ENCODE measurements around the gene LEP. TPM values are rescaled to one million over a fixed set of nuclear protein-coding genes. Genes with fewer than 3 reads are reported as not detected.

LEP gene
- total and polyA plus RNA-seq, 2 donors (not counting 1 experiment from before 2014, with no cell fraction given), result not detected

DNA sequence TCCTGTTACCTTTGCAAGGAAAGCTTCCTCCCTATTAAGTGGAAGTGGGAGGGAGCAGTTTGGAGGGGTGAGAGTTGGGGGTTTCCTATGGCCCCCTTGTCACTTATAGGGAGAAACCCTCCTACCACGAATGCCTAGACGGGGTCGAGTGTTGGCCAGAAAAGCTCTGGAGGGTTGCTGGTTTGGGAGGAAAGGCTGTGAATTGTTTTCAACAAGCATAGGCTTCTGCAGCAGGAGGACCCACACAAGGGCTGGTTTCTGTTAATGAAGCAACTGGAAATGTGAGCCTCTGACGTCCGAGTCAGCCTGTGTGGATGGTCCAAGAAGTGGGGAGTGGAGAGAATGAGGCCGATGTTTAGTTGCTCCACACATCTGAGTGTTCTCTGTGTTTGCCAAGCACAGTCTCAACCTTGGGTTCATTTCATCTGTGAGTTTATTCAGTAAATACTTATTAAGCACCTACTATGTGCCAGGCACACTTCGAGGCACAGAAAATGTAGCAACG lies 37.3 kb upstream of the LEP start:
- Histone ChIP-seq H3K4me3 (ENCODE audit: control extremely low read depth in 1 of 5, extremely low read depth in 1 of 5, insufficient read depth in 1 of 5, low read depth in 2 of 5, low read length in 4 of 5) (no peak overlapping the region), H2AFZ (ENCODE audit: insufficient read depth, low read depth, low read length, poor library complexity, severe bottlenecking) (no peak overlapping the region), H3K27ac (ENCODE audit: low read length in 2 of 2) (no peak overlapping the region), H3K4me2 (replicated peaks; ENCODE audit: low read depth, low read length, poor library complexity, severe bottlenecking) (no peak overlapping the region), H4K20me1 (ENCODE audit: control insufficient read depth, insufficient read depth, low read length, poor library complexity, severe bottlenecking) (no peaks in the 10 kb centered on the region), H3K9me3 (ENCODE audit: control extremely low read depth in 1 of 3, control insufficient read depth in 2 of 3, insufficient read depth in 1 of 3, low read length in 2 of 3) (peaks cover 0 to 6% (median 0%) of the 10 kb centered on the region in 3 donors), H3K79me2 (ENCODE audit: control insufficient read depth, insufficient read depth, low read length) (no peaks in the 10 kb centered on the region), H3K9ac (ENCODE audit: low read length) (no peak overlapping the region), H3K27me3 (replicated peaks in 1 of 4; ENCODE audit: control extremely low read depth in 1 of 4, control insufficient read depth in 3 of 4, insufficient read depth in 4 of 4, low read length in 3 of 4) (peaks cover 0 to 37% (median 22%) of the 10 kb centered on the region in 4 experiments), H3K4me1 (ENCODE audit: control insufficient read depth in 2 of 2, insufficient read depth in 2 of 2, low read length in 2 of 2) (peaks cover 16 to 19% of the 10 kb centered on the region in 2 donors), H3K36me3 (replicated peaks in 1 of 2; ENCODE audit: control extremely low read depth in 1 of 2, control insufficient read depth in 1 of 2, extremely low read depth in 1 of 2, insufficient read depth in 2 of 2, low read length in 1 of 2) (no peaks in the 10 kb centered on the region)
- H3K27me3 Mint-ChIP-seq, result peaks cover 53% of the 10 kb centered on the region
- peaks cover 17% of the 10 kb centered on the region for H3K4me1 Mint-ChIP-seq
- DNase-seq (no peak), ATAC-seq (ENCODE audit: low read depth) (no peak)
- H3K27ac Mint-ChIP-seq, result no peak overlapping the region
- no peaks in the 10 kb centered on the region for H3K9me3 Mint-ChIP-seq (ENCODE audit: insufficient read depth)
- TF ChIP-seq CTCF (IDR thresholded peaks at IDR 0.05) (no peak), EZH2 (IDR thresholded peaks at IDR 0.05; ENCODE audit: borderline replicate concordance, insufficient read depth, low read depth, low read length, poor library complexity, severe bottlenecking) (no peak)
- no peak overlapping the region for H3K4me3 Mint-ChIP-seq
- ChIA-PET POLR2A (no interaction called here), CTCF (interaction anchor here (1.2 to 11.6 kb wide), 2 partner anchors 68 to 496 kb away, joined by 4 to 456 read pairs; no protein-coding TSS in a partner anchor)
- 82% methylated on average over 6 of the region's 8 CpGs for WGBS (ENCODE audit: insufficient coverage)
- intact Hi-C loops (cut with micrococcal nuclease), result no loop called here

DNA sequence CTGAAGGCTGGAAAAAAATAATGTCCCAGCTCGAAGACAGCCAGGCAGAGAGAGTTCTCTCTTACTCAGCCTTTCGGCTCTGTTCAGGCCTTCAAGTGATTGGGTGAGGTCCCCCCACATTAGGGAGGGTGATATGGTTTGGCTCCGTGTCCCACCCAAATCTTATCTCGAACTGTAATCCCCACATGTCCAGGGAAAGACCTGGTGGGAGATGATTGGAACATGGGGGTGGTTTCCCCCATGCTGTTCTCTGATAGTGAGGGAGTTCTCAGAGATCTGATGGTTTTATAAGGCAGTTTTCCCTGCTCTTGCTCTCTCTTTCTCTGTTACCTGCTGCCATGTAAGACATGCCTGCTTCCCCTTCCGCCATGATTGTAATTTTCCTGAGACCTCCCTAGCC lies 36.6 kb upstream of the LEP start:
- POLR2A ChIA-PET, result no interaction called here

More for the DNA sequence above, 36.6 kb upstream of the LEP start:
- H3K27ac ChIP-seq (ENCODE audit: low read length in 2 of 2), result no peak overlapping the region
- Mint-ChIP-seq H3K27ac (no peak overlapping the region), H3K9me3 (ENCODE audit: insufficient read depth) (no peaks in the 10 kb centered on the region), H3K4me3 (no peak overlapping the region), H3K27me3 (peaks cover 49% of the 10 kb centered on the region), H3K4me1 (peaks cover 17% of the 10 kb centered on the region)
- H3K79me2 ChIP-seq (ENCODE audit: control insufficient read depth, insufficient read depth, low read length), result no peaks in the 10 kb centered on the region
- H3K9ac ChIP-seq (ENCODE audit: low read length), result no peak overlapping the region
- no peaks in the 10 kb centered on the region for H3K36me3 ChIP-seq (replicated peaks in 1 of 2; ENCODE audit: control extremely low read depth in 1 of 2, control insufficient read depth in 1 of 2, extremely low read depth in 1 of 2, insufficient read depth in 2 of 2, low read length in 1 of 2)
- H3K27me3 ChIP-seq (replicated peaks in 1 of 4; ENCODE audit: control extremely low read depth in 1 of 4, control insufficient read depth in 3 of 4, insufficient read depth in 4 of 4, low read length in 3 of 4), result peaks cover 0 to 35% (median 22%) of the 10 kb centered on the region in 4 experiments
- no peak for ATAC-seq (ENCODE audit: low read depth)
- H4K20me1 ChIP-seq (ENCODE audit: control insufficient read depth, insufficient read depth, low read length, poor library complexity, severe bottlenecking), result no peaks in the 10 kb centered on the region
- intact Hi-C loops (cut with micrococcal nuclease), result no loop called here
- H3K4me2 ChIP-seq (replicated peaks; ENCODE audit: low read depth, low read length, poor library complexity, severe bottlenecking), result no peak overlapping the region
- WGBS (ENCODE audit: insufficient coverage), result 100% methylated on average over 1 of the region's 5 CpGs
- no peak overlapping the region for H3K4me3 ChIP-seq (ENCODE audit: control extremely low read depth in 1 of 5, extremely low read depth in 1 of 5, insufficient read depth in 1 of 5, low read depth in 2 of 5, low read length in 4 of 5)
- DNase-seq, result no peak
- CTCF ChIA-PET, result interaction anchor here (8.0 to 11.6 kb wide), 2 partner anchors 68 to 496 kb away, joined by 180 to 456 read pairs; no protein-coding TSS in a partner anchor
- no peak overlapping the region for H2AFZ ChIP-seq (ENCODE audit: insufficient read depth, low read depth, low read length, poor library complexity, severe bottlenecking)
- H3K9me3 ChIP-seq (ENCODE audit: control extremely low read depth in 1 of 3, control insufficient read depth in 2 of 3, insufficient read depth in 1 of 3, low read length in 2 of 3), result peaks cover 0 to 6% (median 0%) of the 10 kb centered on the region in 3 donors
- TF ChIP-seq EZH2 (IDR thresholded peaks at IDR 0.05; ENCODE audit: borderline replicate concordance, insufficient read depth, low read depth, low read length, poor library complexity, severe bottlenecking), result no peak
- TF ChIP-seq CTCF (IDR thresholded peaks at IDR 0.05), result no peak
- H3K4me1 ChIP-seq (ENCODE audit: control insufficient read depth in 2 of 2, insufficient read depth in 2 of 2, low read length in 2 of 2), result peaks cover 17 to 19% of the 10 kb centered on the region in 2 donors

Data from B cell (primary cell).